K562 (cell line): ENCODE results near the gene NT5C1A. TPM values are rescaled to one million over a fixed set of nuclear protein-coding genes. Genes with fewer than 3 reads are reported as not detected.

Experiments used
- ARID3A ChIP-seq: IDR thresholded peaks from 2 replicates; pipeline ENCODE4 v1.6.1; 2012; ENCODE audit warnings: low read depth, low read length, improper control_type of control experiment, borderline replicate concordance
- ASH1L ChIP-seq: fragments of 450-650 bp; IDR thresholded peaks from 2 replicates; pipeline ENCODE4 v1.6.1; 2018; ENCODE audit warnings: borderline replicate concordance, mild to moderate bottlenecking, low read depth; ENCODE audit not compliant: partially characterized antibody
- ATF3 ChIP-seq, 2 experiments: fragments of 450-650 bp in 1 of 2; sonication (generic) in 1 of 2; formaldehyde crosslinking in 1 of 2; IDR thresholded peaks in 1 of 2; conservative IDR thresholded peaks in 1 of 2; 2 replicates each; pipeline versions ENCODE4 v1.6.1 to v1.8.1; 2016 to 2023; ENCODE audit warnings: mild to moderate bottlenecking in 2 of 2, moderate library complexity in 2 of 2, inconsistent platforms in 1 of 2, missing genetic modification reagents in 1 of 2
- HEY1 ChIP-seq: fragments of 250-450 bp; sonication (Bioruptor Pico); IDR thresholded peaks from 2 replicates; pipeline ENCODE4 v1.5.0; 2020; ENCODE audit warnings: mild to moderate bottlenecking, moderate library complexity, borderline replicate concordance
- HNRNPH1 ChIP-seq: fragments of 200-400 bp; formaldehyde crosslinking; optimal IDR thresholded peaks from 2 replicates; pipeline ENCODE3; 2017; ENCODE audit warnings: low read depth, mild to moderate bottlenecking, low read length, moderate library complexity
- MCM7 ChIP-seq, 2 experiments: fragments of 450-650 bp; IDR thresholded peaks; 2 replicates each; pipeline ENCODE4 v1.6.1; 2016 to 2018
- NCOA6 ChIP-seq: fragments of 450-650 bp; IDR thresholded peaks from 2 replicates; pipeline ENCODE4 v1.6.1; 2017; ENCODE audit warnings: mild to moderate bottlenecking
- NR2C2 ChIP-seq, 2 experiments: fragments of 200-800 bp in 1 of 2; sonication (Bioruptor generic) in 1 of 2; sonication (generic) in 1 of 2; formaldehyde crosslinking in 1 of 2; IDR thresholded peaks; 2 replicates each; pipeline versions ENCODE4 v1.6.1 to v1.8.0; 2016 to 2022; ENCODE audit warnings: mild to moderate bottlenecking in 1 of 2, missing compliant biosample characterization in 1 of 2, missing genetic modification characterization in 1 of 2, missing genetic modification reagents in 1 of 2
- PCBP1 ChIP-seq: fragments of 200-400 bp; formaldehyde crosslinking; IDR thresholded peaks from 2 replicates; pipeline ENCODE4 v1.6.1; 2018; ENCODE audit warnings: mild to moderate bottlenecking, low read depth, low read length; ENCODE audit not compliant: poor library complexity, severe bottlenecking
- PHB2 ChIP-seq: fragments of 450-650 bp; IDR thresholded peaks from 2 replicates; pipeline ENCODE4 v1.6.1; 2017; ENCODE audit warnings: low read depth
- TARDBP ChIP-seq: fragments of 450-650 bp; IDR thresholded peaks from 2 replicates; pipeline ENCODE4 v1.6.1; 2016
- TFE3 ChIP-seq: fragments of 450-650 bp; formaldehyde crosslinking; IDR thresholded peaks from 2 replicates; pipeline ENCODE4 v1.4.0; 2020; ENCODE audit warnings: mild to moderate bottlenecking, mixed read lengths
- TGIF2 ChIP-seq: sonication (generic); formaldehyde crosslinking; IDR thresholded peaks from 2 replicates; pipeline ENCODE4 v1.8.1; 2022; ENCODE audit warnings: mild to moderate bottlenecking, missing genetic modification reagents, moderate library complexity
- USF2 ChIP-seq: sonication (generic); formaldehyde crosslinking; IDR thresholded peaks from 2 replicates; pipeline ENCODE4 v1.5.0; 2020; ENCODE audit warnings: missing genetic modification reagents
- ZC3H4 ChIP-seq: sonication (generic); formaldehyde crosslinking; IDR thresholded peaks from 2 replicates; pipeline ENCODE4 v1.9.0; 2021; ENCODE audit warnings: missing genetic modification reagents, borderline replicate concordance
- ZNF384 ChIP-seq: IDR thresholded peaks from 2 replicates; pipeline ENCODE4 v1.6.1; 2012; ENCODE audit warnings: low read depth, low read length, improper control_type of control experiment
- ZNF586 ChIP-seq: fragments of 450-650 bp; formaldehyde crosslinking; conservative IDR thresholded peaks from 2 replicates; pipeline ENCODE4 v1.4.0; 2020; ENCODE audit warnings: mild to moderate bottlenecking, moderate library complexity
- ZNF75A ChIP-seq: fragments of 450-650 bp; formaldehyde crosslinking; IDR thresholded peaks from 2 replicates; pipeline ENCODE4 v1.4.0; 2020; ENCODE audit warnings: mild to moderate bottlenecking
- polyA plus RNA-seq, 8 experiments: library from polyadenylated mRNA; depleted of rRNA in 4 of 8; stranded (reverse) in 5 of 8; unstranded in 3 of 8; fragments of >200 nt; fragmentation: Nextera tagmentation in 2 of 8; fragmentation: Illumina TruSeq in 1 of 8; extraction: Ambion mirVana in 2 of 8; extraction: Trizol in 1 of 8; gene quantifications; 2 replicates each; pipeline versions ENCODE4 v1.2.1 to v1.2.3, GENCODE V29; 2011 to 2014; ENCODE audit warnings: inconsistent platforms in 1 of 8, missing spikeins in 1 of 8
- total RNA-seq, 7 experiments: library from RNA; depleted of rRNA in 6 of 7; stranded (reverse); fragments of >200 nt in 6 of 7; fragmentation: Illumina TruSeq in 2 of 7; extraction: Trizol in 2 of 7; gene quantifications; 2 replicates each; pipeline versions ENCODE4 v1.2.1 to v1.2.3, GENCODE V29; 2011 to 2021; ENCODE audit warnings: low replicate concordance in 1 of 7

The NT5C1A gene
- total and polyA plus RNA-seq, 9 of the 15 experiments (the other 6 are each of a cell fraction or from before 2014, with no cell fraction given) = not detected

- TF ChIP-seq TGIF2 (no peak), ZC3H4 (CRISPR knock-in tag) (no peak), MCM7 (IDR thresholded peaks at IDR 0.05) (no peak), HNRNPH1 (no peak), PCBP1 (no peak), TFE3 (CRISPR knock-in tag) (no peak), ASH1L (no peak), NR2C2 (CRISPR knock-in tag; IDR thresholded peaks at IDR 0.05) (no peak), NR2C2 (tag; IDR thresholded peaks at IDR 0.05) (peak; percentile 67), ARID3A (no peak), ZNF384 (no peak), NCOA6 (no peak), TARDBP (no peak), USF2 (CRISPR knock-in tag) (no peak), ATF3 (IDR thresholded peaks at IDR 0.05) (no peak), ATF3 (CRISPR knock-in tag; conservative IDR thresholded peaks at IDR 0.05) (no peak), HEY1 (CRISPR knock-in tag) (no peak), PHB2 (no peak), ZNF586 (no peak), ZNF75A (CRISPR knock-in tag) (no peak)
These were observed 16.2 kb downstream of the NT5C1A start (continued) for GRCh38 chr1:39655578-39656268.
